ENCODE data around the gene KCNA5.

KCNA5 gene

DNA sequence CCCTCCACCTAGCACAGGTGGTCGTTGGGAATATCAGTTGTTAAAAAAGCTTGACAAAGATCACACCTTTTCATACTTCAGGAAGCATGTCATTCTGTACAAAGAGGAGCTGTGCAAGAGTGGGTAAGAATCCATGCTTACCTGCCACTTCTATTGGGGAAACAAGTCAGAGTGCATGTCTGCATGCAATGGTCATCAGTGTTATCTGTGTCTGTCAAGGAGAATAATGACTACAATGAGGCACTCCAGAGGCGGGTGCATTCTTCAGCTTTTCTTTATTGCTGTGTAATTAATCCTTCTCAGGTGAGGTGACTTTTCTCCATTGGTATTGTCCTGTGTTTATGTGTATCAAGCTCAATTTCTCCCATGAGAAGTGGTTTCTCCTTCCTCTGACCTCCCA lies 24.4 kb downstream of the KCNA5 start:
- no peak for DNase-seq

DNA sequence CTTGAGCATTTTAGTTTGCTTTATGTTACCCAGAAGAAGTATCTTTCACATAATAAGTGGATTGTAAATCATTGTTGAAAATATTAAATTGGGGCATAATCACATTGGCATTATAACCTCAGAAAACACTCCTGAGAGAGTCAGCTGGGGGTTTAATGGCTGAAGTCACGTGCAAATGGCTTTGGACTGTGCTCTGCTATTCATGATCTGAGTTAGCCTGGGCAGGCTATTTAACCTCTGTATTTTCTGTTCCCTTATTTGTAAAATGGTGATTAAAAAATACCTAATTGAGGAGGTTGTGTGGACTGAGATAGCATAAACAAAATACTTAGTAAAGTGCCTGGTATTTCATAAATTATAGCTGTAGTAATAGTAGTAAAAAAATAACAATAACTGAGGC lies 24.9 kb downstream of the KCNA5 start:
- DNase-seq, result no peak

DNA sequence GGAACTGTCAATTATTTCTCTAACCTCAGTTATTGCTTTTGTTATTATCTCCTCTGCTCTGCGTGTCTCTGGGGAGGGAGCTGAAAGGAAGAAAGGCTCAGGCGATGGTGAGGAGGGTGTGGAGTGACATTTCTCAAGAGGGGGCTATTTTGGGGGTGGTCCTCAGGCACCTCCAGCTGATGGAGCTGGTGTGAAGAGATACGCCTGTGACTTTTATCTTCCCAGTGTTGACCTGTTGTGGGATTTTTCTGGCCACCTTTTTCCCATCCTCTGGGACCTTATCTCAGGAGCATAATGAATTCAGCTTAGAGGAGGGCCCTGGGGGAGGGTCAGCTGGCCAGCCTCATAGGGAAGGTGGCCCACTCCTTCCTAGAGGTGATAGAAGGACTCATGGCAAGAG lies 26.4 kb downstream of the KCNA5 start:
- no peak for DNase-seq

DNA sequence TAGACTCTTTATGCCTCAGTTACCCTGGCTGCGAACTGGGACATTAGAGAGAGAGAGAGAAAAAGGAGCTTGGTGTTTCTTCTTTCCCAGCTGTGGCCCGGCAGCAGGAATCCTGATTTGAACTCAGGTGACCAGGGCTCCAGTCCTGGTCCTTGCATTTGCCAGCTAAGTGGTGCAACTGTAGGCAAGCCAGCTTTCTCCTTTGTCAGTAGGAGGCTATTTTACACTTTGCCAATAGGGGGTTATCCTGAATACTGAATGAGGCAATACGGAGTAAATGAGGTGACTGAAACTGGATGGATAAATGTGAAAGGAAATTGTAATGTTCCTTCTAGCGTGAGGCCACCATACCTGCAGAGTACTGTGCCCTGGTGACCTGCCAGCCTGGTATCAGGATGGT lies 27.8 kb downstream of the KCNA5 start:
- DNase-seq, result no peak

DNA sequence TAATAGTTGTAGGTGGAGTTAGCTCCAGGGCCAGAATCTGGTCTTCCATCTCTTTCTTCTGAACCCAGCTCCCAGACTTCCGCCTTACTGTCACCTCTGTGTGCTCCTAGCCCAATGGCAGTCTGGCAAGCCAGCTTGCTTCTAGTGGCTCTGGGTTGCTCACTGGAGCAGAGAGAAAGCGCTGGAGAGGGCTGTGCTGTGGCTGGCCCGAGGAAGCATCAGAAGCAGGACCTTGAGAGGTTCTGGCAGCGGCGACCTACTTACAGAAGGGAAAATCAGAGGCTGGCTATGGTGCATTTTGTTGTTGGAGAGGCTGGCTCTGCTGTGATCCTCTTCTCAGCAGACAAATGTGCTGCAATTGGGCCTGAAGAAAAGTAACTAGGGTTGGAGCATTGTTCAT lies 28.6 kb downstream of the KCNA5 start:
- DNase-seq, result no peak

DNA sequence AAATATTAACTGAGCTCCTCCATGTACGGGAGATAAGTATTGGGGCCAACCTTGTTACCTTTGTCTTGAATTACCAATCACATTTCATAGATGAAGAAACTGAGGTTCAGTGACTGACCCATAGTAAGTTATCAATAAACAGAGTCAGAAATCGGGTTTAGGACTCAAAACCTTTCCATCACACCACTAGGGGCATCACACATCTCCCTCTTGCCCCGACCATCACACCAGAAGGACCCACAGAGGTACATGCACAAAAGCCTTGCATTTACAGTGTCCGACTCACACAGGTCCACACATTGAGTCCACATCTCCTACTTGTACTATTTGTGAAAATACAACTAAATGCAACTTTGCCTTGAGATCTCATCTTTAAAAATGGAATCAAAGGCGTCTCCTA lies 29.4 kb downstream of the KCNA5 start:
- DNase-seq, result no peak

DNA sequence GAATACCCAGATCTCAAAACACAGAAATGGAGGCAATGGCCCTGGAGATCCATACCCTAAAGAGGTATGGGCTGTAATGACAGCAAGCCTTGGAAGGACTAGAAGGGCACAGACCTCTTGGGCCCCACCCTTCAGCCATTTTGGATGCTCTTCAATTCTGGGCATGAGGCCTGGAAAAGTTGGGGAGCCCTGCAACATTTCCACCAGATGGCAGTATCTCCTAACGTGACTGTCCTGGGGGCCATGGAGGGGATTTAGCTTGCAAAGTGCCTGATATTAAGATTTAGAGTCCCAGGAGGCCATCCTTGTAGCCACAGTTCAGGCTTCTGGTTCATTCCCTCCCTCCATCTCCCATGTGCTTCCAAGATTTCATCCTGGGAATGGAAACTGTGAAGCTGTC lies 30.2 kb downstream of the KCNA5 start:
- no peak for DNase-seq

DNA sequence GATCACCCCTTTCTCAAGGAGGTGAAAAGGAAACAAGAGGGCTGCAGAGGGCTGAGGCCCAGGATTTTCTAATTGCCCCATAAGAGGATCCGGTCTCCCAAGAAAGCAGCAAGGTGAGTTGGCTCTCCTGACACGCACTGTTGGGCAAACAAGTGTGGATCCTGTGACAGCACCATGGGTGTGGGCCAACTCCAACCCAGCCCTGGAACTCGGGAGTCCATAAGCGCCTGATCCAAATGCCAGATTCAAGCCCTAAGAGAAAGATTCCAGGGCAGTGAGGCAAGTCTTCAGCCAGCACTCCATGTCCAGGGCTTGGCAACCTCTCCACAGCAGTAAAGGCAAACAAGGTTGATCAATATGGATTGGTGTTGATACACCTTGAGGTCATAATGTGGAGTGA lies 33.1 kb downstream of the KCNA5 start:
- no peak for DNase-seq

DNA sequence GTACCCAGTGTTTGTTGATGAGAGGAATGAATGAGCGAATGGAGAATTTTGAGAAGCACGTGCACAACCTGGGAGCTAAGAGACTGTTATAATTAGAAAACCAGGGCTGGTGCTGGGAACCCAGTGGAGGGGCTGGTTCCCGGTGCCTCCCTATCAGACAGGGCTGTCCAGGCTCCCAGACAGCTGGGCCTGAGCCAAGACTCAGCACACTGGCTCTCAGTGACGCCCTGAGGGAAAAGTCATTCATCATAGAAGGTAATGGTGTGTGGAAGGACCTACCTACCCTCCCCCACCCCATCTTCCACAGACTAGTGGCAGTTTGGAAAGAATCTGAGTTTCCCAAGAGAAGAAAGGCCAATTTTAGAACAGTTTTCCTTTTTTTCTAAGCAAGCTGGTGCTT lies 34.7 kb downstream of the KCNA5 start:
- peak; percentile 64 for DNase-seq

DNA sequence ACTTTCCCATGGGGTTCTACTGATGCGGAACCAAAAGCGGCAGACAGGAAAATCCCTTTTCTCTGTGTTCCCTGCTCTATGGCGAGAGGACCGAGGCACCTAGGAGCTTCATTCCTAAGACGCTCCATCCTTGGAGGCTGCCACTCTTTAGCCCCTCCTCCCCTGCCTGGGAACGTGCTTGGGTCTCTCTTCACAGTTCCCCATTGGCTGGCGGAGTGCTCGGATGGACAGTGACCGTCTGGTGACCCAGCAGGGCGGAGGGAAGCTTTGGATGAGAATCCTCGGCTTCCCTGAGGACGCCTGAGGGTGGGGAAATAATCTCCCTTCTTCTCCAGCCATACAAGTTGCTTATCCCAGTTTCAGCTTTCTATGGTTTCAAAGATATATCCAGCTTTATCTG lies 37.3 kb downstream of the KCNA5 start:
- no peak for DNase-seq

DNA sequence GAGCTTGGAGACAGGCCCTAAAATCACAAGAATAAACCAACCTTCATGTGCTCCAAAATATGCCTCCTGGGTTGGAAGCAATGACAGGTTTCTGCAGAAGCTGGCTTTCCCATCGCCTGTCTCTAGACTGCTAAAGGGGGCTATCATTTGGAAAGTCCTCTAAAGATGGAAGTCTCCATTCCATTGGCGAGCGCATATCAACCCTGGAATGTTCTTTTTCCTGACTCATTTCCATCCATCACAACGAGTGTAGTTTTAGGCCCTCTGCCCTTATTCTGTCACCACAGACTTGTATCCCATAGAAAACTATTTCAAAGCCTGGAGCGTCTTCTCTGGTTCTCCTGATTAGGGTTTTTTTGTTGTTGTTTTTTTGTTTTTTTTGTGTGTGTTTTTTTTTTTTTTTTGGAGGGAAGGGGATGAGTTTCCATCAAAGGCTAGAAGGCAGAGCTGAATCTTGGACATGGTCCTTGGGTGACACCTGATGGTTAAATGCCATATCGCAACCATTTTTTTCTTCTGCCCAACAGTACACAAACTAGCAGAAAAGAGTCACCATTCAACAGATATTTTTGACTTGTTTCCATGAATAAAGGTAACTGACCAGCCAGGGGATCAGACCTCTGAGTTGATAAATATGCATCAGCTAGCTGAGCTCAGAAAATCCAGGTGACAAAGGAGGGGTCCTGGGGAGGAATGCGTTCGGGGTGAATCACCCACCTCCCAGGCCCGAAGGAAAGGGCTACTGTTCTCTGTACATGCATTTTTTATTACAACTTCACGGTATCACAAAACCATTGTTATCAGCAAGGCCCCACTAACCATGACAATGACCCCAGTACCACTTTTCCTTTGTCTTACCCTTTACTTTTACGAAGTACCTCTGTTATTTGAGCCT lies 40.5 kb downstream of the KCNA5 start:
- peak; percentile 20 for DNase-seq

DNA sequence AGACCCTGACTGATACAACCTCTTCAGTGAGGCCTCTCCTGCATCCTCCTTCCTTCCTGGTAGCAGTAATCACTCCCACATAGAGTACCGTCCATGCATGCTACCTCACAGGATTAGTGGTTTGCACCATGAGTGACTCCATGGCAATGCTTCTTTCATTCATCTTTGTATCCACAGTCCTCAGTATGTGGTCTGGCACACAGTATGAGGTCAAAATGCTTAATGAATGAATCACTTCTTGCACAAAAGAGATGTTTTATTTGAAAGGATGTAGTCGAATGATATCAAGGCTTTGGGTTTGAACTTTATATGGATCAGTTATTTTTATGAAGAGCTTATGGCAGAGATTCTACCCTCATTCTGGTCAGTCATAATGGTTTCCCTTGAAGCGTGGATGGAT lies 42.2 kb downstream of the KCNA5 start:
- DNase-seq, result no peak

DNA sequence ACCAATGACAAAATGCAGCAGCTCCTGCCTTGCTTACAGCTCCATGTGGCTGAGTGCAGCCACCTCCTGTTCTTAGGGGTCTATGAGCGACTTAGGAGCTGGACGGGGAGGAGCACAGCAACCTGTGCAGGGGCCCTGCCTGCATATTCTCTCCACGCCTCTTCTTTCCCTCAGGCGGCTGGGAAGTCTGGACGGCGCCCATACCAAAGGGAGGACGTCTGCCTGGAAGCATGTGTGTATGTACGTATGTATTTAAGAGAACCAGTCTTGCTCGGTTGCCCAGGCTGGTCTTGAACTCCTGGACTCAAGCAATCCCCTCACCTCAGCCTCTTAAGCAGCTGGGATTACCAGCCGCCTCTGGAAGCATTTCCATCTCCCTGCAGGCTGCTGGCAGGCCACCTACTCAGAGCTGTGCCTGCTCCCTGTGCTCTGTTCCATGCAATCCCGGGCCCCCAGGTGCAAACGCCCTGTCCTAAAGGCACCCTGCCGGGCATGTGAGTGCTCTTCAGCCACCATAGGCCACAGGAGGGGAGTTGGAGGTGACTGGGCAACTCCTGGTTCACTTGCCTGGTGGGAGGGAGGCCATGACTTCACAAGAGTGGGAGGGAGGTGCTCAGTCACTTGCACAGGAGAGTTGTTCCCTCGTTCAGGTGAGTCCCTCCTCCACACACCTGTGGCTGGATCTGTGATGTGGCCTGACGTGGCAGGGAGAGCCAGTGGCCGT lies 44.3 kb downstream of the KCNA5 start:
- no peak for DNase-seq

DNA sequence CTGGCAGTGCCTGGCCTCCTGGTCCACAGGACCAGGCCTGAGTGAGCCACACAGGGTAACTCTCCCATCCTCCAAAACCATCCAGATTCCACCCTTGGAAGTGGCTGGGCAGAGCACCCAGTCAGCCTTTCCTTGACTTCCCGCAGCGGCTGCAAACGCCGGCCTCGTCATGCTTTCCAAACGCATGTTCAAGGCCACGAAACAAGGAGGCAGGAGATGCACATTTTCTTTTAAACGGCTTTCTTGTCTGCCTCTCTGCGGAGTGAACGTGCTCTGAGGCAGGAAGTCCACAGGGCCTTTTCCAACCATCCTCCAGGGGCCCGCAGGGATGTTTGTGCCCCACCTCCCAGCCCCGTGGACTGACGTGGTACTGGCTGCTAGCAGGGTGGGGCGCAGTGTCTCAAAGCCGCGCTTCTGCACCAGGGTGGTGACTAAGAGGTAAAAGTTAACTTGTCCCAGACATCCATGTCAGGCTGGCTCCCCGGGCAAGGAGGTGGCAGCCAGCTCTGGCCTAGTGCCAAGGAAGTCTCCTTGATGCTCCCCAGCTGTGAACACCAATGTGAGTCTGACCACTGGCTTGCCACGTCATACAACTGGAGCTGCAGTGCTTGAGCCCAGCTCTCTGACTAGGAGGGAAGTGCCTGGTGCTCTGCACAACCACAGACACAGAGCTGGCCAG lies 45.0 kb downstream of the KCNA5 start:
- DNase-seq, result no peak

DNA sequence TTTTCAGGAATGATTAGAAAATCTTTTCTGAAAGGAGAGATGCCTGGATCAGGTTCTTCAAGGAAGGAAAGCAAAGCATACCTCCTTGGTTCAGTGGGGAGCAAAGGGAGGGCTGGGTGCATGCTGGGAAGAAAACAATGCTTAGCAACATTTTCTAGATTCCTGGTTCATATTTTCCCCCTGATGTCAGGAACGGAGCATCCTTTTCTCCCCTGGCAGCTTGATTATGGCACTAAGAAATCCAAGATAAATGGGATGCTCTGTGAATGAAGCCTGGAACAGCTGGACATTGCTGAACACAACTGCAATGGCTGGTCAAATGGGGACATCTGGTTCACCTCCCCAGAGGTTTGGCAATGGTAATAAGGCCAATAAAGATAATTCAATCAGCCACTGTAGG lies 50.9 kb downstream of the KCNA5 start:
- no peak for DNase-seq

DNA sequence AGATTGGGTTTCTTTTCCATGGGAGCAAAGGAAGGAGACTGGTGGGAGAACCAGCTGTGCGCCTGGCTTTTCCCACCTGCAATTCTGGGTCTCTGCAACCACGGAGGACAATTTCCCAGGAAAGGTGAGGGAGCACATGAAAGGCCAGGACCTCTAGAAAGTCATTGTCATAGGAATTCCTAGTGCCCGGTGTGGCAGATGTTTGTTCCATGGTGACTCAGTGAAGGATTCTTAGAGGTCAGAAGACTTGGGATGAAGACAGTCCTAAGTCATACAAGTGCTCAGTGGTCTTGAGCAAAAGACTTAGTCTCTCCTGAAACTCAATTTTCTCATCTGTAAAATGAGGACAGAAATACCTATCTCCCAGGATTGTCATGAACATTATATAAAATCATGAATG lies 51.3 kb downstream of the KCNA5 start:
- no peak for DNase-seq

All from NCI-H1417 treated with DMSO at 0.1 percent for 48 hours (cell line).